ENCODE results near the gene GGA2. TPM values are rescaled to one million over a fixed set of nuclear protein-coding genes. Genes with fewer than 3 reads are reported as not detected.
A peak's percentile ranks its signal among the peaks of the same experiment; 100 is the strongest.
"Not testable (repeated sequence)": the region's sequence is repeated elsewhere in the genome, so short reads cannot be mapped to it uniquely, and the experiment has no call there.

Gene GGA2
- total and polyA plus RNA-seq, 8 donors: 17.6 to 62.5 (median 37.3) TPM

- intact Hi-C loops (cut with DNase I; ENCODE audit: low total_unique reads): no loop called here
- no peak for TF ChIP-seq CTCF (IDR thresholded peaks at IDR 0.05)
- no peak for TF ChIP-seq POLR2A (IDR thresholded peaks at IDR 0.05)
- no peak for TF ChIP-seq POLR2AphosphoS5 (IDR thresholded peaks at IDR 0.05)
- H3K4me3 ChIP-seq: no peak overlapping the region
- no peaks in the 10 kb centered on the region for H3K27me3 ChIP-seq
- no peaks in the 10 kb centered on the region for H3K9me3 ChIP-seq
- H3K36me3 ChIP-seq: peaks cover 25 to 59% (median 52%) of the 10 kb centered on the region in 4 donors
- peaks cover 0 to 14% (median 5%) of the 10 kb centered on the region in 4 donors for H3K4me1 ChIP-seq
- DNase-seq: no peak
- H3K27ac ChIP-seq: peak overlapping the region in 1 of 5 donors; percentile 16
- 63 to 88% (median 69%) methylated on average over 1 of the region's 1 CpG for WGBS, 5 donors
These were observed 46.1 kb downstream of the GGA2 start for GRCh38 chr16:23464196-23464595.

GRCh38 chr16:23462994-23463393 lies 47.3 kb downstream of the GGA2 start:
- WGBS, 5 donors: 17 to 47% (median 26%) methylated on average over 5 to 6 of the region's 6 CpGs
- intact Hi-C loops (cut with DNase I; ENCODE audit: low total_unique reads); H3K4me3 ChIP-seq; H3K9me3 ChIP-seq; H3K27me3 ChIP-seq: not testable (repeated sequence)
- peak; percentile 86 to 88 for DNase-seq
- Histone ChIP-seq H3K4me1 (peaks cover 0 to 14% (median 5%) of the 10 kb centered on the region in 4 donors), H3K36me3 (peaks cover 13 to 47% (median 40%) of the 10 kb centered on the region in 4 donors), H3K27ac (peak overlapping the region in 2 of 5 donors; percentile 9 to 15)
- peak in 2 of 3 donors; percentile 23 to 35 for TF ChIP-seq POLR2AphosphoS5 (IDR thresholded peaks at IDR 0.05)

GRCh38 chr16:23453338-23454052 lies 56.8 kb downstream of the GGA2 start:
- no peaks in the 10 kb centered on the region for H3K27me3 ChIP-seq
- peak overlapping the region; percentile 71 to 96 (median 89) for H3K4me3 ChIP-seq
- no peak for DNase-seq
- TF ChIP-seq EP300 (IDR thresholded peaks at IDR 0.05) (no peak), POLR2A (IDR thresholded peaks at IDR 0.05) (no peak), CTCF (IDR thresholded peaks at IDR 0.05) (no peak), POLR2AphosphoS5 (IDR thresholded peaks at IDR 0.05) (no peak)
- peak overlapping the region in 2 of 5 donors; percentile 87 to 90 for H3K27ac ChIP-seq
- intact Hi-C loops (cut with DNase I; ENCODE audit: low total_unique reads): no loop called here
- H3K4me1 ChIP-seq: peaks cover 22 to 55% (median 45%) of the 10 kb centered on the region in 4 donors
- 53 to 68% (median 56%) methylated on average over 33 to 37 of the region's 37 CpGs for WGBS, 5 donors
- peaks cover 0 to 6% (median 0%) of the 10 kb centered on the region in 4 donors for H3K36me3 ChIP-seq
- no peaks in the 10 kb centered on the region for H3K9me3 ChIP-seq

- peak within 1 kb of the TSS; percentile 71 to 96 (median 89) for H3K4me3 ChIP-seq
- no peaks in the 10 kb centered on the region for H3K9me3 ChIP-seq
- TF ChIP-seq EP300 (IDR thresholded peaks at IDR 0.05): no peak
- TF ChIP-seq CTCF (IDR thresholded peaks at IDR 0.05): peak in 1 of 7 experiments; percentile 8
- peak; percentile 59 to 94 (median 70) for TF ChIP-seq POLR2AphosphoS5 (IDR thresholded peaks at IDR 0.05)
- intact Hi-C loops (cut with DNase I; ENCODE audit: low total_unique reads): no loop called here
- H3K27me3 ChIP-seq: no peaks in the 10 kb centered on the region
- WGBS, 5 donors: 0 to 1% (median 1%) methylated on average over 32 to 57 of the region's 57 CpGs
- peaks cover 0 to 6% (median 0%) of the 10 kb centered on the region in 4 donors for H3K36me3 ChIP-seq
- H3K4me1 ChIP-seq: peaks cover 24 to 62% (median 53%) of the 10 kb centered on the region in 4 donors
- H3K27ac ChIP-seq: peak within 1 kb of the TSS; percentile 81 to 90 (median 87)
- peak; percentile 88 to 96 for DNase-seq
These were observed 57.5 kb downstream of the GGA2 start, which contains the start of gene COG7 for GRCh38 chr16:23452572-23453337. TSS of gene COG7 (minus strand) at chr16:23453189. CDS start at chr16:23452994, 195 bp downstream.

Measured in stomach (tissue), 9 donors.